HCT116 (cell line): ENCODE measurements around the gene TOPBP1. TPM values are rescaled to one million over a fixed set of nuclear protein-coding genes. Genes with fewer than 3 reads are reported as not detected.

ENCODE experiments used
- ATAC-seq: fragments of 200-7000 bp; cut with Tn5 transposase; 2 replicates; pipeline ENCODE4 v1.9.1; 2020; ENCODE audit warnings: mild to moderate bottlenecking, moderate library complexity
- BruUV-seq: library from RNA; stranded (reverse); fragments of 400-500 nt; replicated peaks from 2 replicates; lab custom pipeline; 2021; lab: Mats Ljungman, UMichigan
- CTCF ChIA-PET: fragments of 300-600 bp; sonication (Branson Sonifier 250); formaldehyde crosslinking; loops from one replicate; lab custom pipeline; 2021; ENCODE audit warnings: antibody characterized with exemption; lab: Charles Lee
- POLR2A ChIA-PET: fragments of 300-600, 350-600 bp; sonication (Branson Sonifier 250); formaldehyde crosslinking; loops from one replicate; lab custom pipeline; 2021; ENCODE audit warnings: antibody characterized with exemption; lab: Charles Lee
- RAD21 ChIA-PET, 2 experiments: fragments of 300-600 bp; sonication (Branson Sonifier 250); formaldehyde crosslinking; loops; one replicate each; lab custom pipeline; 2023; ENCODE audit warnings: low total read pairs in 2 of 2; ENCODE audit not compliant: uncharacterized antibody in 2 of 2, unreplicated experiment in 2 of 2, low non-redundant PET in 1 of 2; lab: Charles Lee
- DNase-seq: peaks from one replicate; pipeline ENCODE4 v3.0.0-alpha.2; 2010; ENCODE audit warnings: low read depth, low spot score
- H2AFZ ChIP-seq: fragments of 200-600 bp; shearing (Covaris generic), sonication (generic); 2 replicates; pipeline ENCODE4 v1.6.1; 2017; ENCODE audit warnings: low read depth, mixed run types, mixed read lengths, antibody characterized with exemption, low read length; ENCODE audit not compliant: poor library complexity, severe bottlenecking
- H3K27ac ChIP-seq: 2 replicates; pipeline ENCODE4 v1.5.1; 2012; ENCODE audit warnings: low read depth, low read length
- H3K27me3 ChIP-seq: fragments of 200-600 bp; sonication (generic); 2 replicates; pipeline ENCODE4 v1.6.1; 2016; ENCODE audit warnings: mixed run types, low read length, mixed read lengths; ENCODE audit not compliant: insufficient read depth
- H3K36me3 ChIP-seq, 2 experiments: fragments of 200-500 bp in 1 of 2; fragments of 200-600 bp in 1 of 2; sonication (Bioruptor generic) in 1 of 2; sonication (generic) in 1 of 2; 2 replicates each; pipeline versions ENCODE4 v1.5.1 to v1.6.1; 2014 to 2016; ENCODE audit warnings: low read length in 2 of 2, inconsistent platforms in 1 of 2, mixed read lengths in 1 of 2, mixed run types in 1 of 2; ENCODE audit not compliant: insufficient read depth in 2 of 2, control insufficient read depth in 1 of 2
- H3K4me1 ChIP-seq, 2 experiments: fragments of 200-600 bp in 1 of 2; sonication (generic) in 1 of 2; 2 replicates each; pipeline versions ENCODE4 v1.5.1 to v1.6.1; 2012 to 2017; ENCODE audit warnings: low read length in 2 of 2, inconsistent platforms in 1 of 2, mild to moderate bottlenecking in 1 of 2, mixed read lengths in 1 of 2, mixed run types in 1 of 2, moderate library complexity in 1 of 2; ENCODE audit not compliant: insufficient read depth in 2 of 2, control insufficient read depth in 1 of 2
- H3K4me2 ChIP-seq: fragments of 200-600 bp; sonication (generic); 2 replicates; pipeline ENCODE4 v1.6.1; 2017; ENCODE audit warnings: mixed run types, low read length, mixed read lengths
- H3K4me3 ChIP-seq, 2 experiments: fragments of 200-600 bp in 1 of 2; sonication (generic) in 1 of 2; replicated peaks in 1 of 2; 2 replicates each; pipeline ENCODE4 v1.5.1; 2011 to 2016; ENCODE audit warnings: low read length in 2 of 2, control low read depth in 1 of 2, low read depth in 1 of 2, mild to moderate bottlenecking in 1 of 2, mixed read lengths in 1 of 2, mixed run types in 1 of 2
- H3K79me2 ChIP-seq: fragments of 200-600 bp; sonication (generic); 2 replicates; pipeline ENCODE4 v1.6.1; 2017; ENCODE audit warnings: mild to moderate bottlenecking, mixed run types, low read length, moderate library complexity, mixed read lengths; ENCODE audit not compliant: insufficient read depth
- H3K9ac ChIP-seq: fragments of 200-600 bp; sonication (generic); 2 replicates; pipeline ENCODE4 v1.6.1; 2016; ENCODE audit warnings: low read length, mixed read lengths
- H3K9me2 ChIP-seq: fragments of 200-600 bp; sonication (generic), shearing (Covaris generic); 2 replicates; pipeline ENCODE4 v1.6.1; 2017; ENCODE audit warnings: mixed run types, mild to moderate bottlenecking, moderate library complexity; ENCODE audit not compliant: insufficient read depth
- H3K9me3 ChIP-seq, 2 experiments: fragments of 200-500 bp in 1 of 2; fragments of 200-600 bp in 1 of 2; sonication (Bioruptor generic) in 1 of 2; sonication (generic) in 1 of 2; 2 replicates each; pipeline ENCODE4 v1.6.1; 2014 to 2017; ENCODE audit warnings: low read length in 2 of 2, mixed read lengths in 2 of 2, inconsistent platforms in 1 of 2, low read depth in 1 of 2, mild to moderate bottlenecking in 1 of 2, mixed run types in 1 of 2, moderate library complexity in 1 of 2; ENCODE audit not compliant: control insufficient read depth in 1 of 2, insufficient read depth in 1 of 2
- H4K20me1 ChIP-seq: fragments of 200-600 bp; sonication (generic), shearing (Covaris generic); 2 replicates; pipeline ENCODE4 v1.6.1; 2017; ENCODE audit warnings: mixed run types, mild to moderate bottlenecking, moderate library complexity; ENCODE audit not compliant: insufficient read depth
- CEBPB ChIP-seq: IDR thresholded peaks from 2 replicates; pipeline ENCODE4 v1.6.1; 2012; ENCODE audit warnings: low read depth
- ELF1 ChIP-seq: IDR thresholded peaks from 2 replicates; pipeline ENCODE4 v1.6.1; 2012; ENCODE audit warnings: low read depth, borderline replicate concordance
- EZH2phosphoT487 ChIP-seq: fragments of 200-600 bp; IDR thresholded peaks from 2 replicates; pipeline ENCODE4 v1.6.1; 2018; ENCODE audit warnings: antibody characterized with exemption, borderline replicate concordance
- FOSL1 ChIP-seq: IDR thresholded peaks from 2 replicates; pipeline ENCODE4 v1.6.1; 2012; ENCODE audit warnings: low read depth
- POLR2A ChIP-seq: IDR thresholded peaks from 2 replicates; pipeline ENCODE4 v1.7.0; 2011; ENCODE audit warnings: borderline replicate concordance; ENCODE audit not compliant: insufficient read depth, insufficient read length; ENCODE audit errors: extremely low read depth
- SIN3A ChIP-seq: IDR thresholded peaks from 2 replicates; pipeline ENCODE4 v1.6.1; 2012; ENCODE audit warnings: low read depth
- SRF ChIP-seq: IDR thresholded peaks from 2 replicates; pipeline ENCODE4 v1.6.1; 2012; ENCODE audit warnings: low read depth
- TCF7L2 ChIP-seq: IDR thresholded peaks from 2 replicates; pipeline ENCODE4 v1.7.0; 2011; ENCODE audit warnings: borderline replicate concordance, inconsistent platforms; ENCODE audit not compliant: insufficient read depth, insufficient read length; ENCODE audit errors: extremely low read depth
- ZFX ChIP-seq: fragments of 450-650 bp; IDR thresholded peaks from 2 replicates; pipeline ENCODE4 v1.6.1; 2017
- ZNF274 ChIP-seq: fragments of 200-500 bp; sonication (Bioruptor generic); IDR thresholded peaks from 2 replicates; pipeline ENCODE4 v1.6.1; 2014; ENCODE audit warnings: mild to moderate bottlenecking, low read depth, low read length, inconsistent platforms
- intact Hi-C: fragments of 100-400 bp; cut with micrococcal nuclease; formaldehyde crosslinking; loops from 2 replicates; pipeline ENCODE4 v1.10.0; 2022
- total RNA-seq: library from RNA; stranded (reverse); gene quantifications from one replicate; pipeline ENCODE4 v1.2.1, GENCODE V29; 2021; ENCODE audit not compliant: unreplicated experiment
- TF ChIP-seq, protein P1 (sequence below): IDR thresholded peaks from 2 replicates; pipeline ENCODE4 v1.6.1; 2012
- TF ChIP-seq, protein P2 (sequence below): IDR thresholded peaks from 2 replicates; pipeline ENCODE4 v1.6.1; 2011; ENCODE audit warnings: mild to moderate bottlenecking, low read length, moderate library complexity; ENCODE audit not compliant: insufficient replicate concordance; ENCODE audit errors: extremely low read depth
- TF ChIP-seq, protein P3 (sequence below): IDR thresholded peaks from 2 replicates; pipeline ENCODE4 v1.6.1; 2012
- TF ChIP-seq, protein P4 (sequence below), 3 experiments: fragments of 200-600 bp in 1 of 3; sonication (generic) in 1 of 3; IDR thresholded peaks in 2 of 3; conservative IDR thresholded peaks in 1 of 3; 2 replicates each; pipeline ENCODE4 v1.5.1; 2012 to 2017; ENCODE audit warnings: low read depth in 2 of 3, low read length in 2 of 3, antibody characterized with exemption in 1 of 3, borderline replicate concordance in 1 of 3, control low read depth in 1 of 3, mild to moderate bottlenecking in 1 of 3, mixed read lengths in 1 of 3, mixed run types in 1 of 3, moderate library complexity in 1 of 3; ENCODE audit not compliant: insufficient read depth in 1 of 3
- TF ChIP-seq, protein P5 (sequence below): IDR thresholded peaks from 2 replicates; pipeline ENCODE4 v1.6.1; 2012; ENCODE audit warnings: low read depth

TOPBP1 gene
- total RNA-seq, 1 experiment from 2014 or later = 42.2 TPM

DNA sequence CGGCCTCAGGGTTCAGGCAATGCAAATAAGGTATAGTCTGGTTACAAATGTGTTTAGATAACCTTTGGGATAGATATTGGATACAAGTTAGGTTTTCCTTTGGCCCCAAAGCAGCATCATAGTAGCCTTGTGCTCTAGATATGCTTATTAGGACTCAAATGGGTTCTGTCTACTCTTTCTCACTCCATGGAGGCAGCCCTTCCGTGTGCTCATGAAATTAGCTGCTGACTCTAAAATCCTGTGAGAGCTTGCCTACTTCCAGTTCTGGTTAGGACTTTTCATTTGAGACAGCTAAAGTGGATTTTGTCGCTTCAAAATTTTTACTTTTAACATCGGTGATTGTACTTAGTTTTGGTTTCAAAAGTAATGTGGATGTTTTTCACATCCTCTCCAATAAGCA lies 86.7 kb downstream of the TOPBP1 start:
- DNase-seq = no peak
- Histone ChIP-seq H3K4me1 (peaks cover 18 to 48% of the 10 kb centered on the region in 2 experiments), H3K36me3 (peaks cover 29 to 38% of the 10 kb centered on the region in 2 experiments), H3K27ac (0 out of 2 replicates have a peak overlapping the region, but pooled peaks have one; percentile 96), H3K79me2 (peaks cover 59% of the 10 kb centered on the region), H3K4me2 (peak overlapping the region; percentile 73), H3K9me3 (no peaks in the 10 kb centered on the region), H3K27me3 (no peaks in the 10 kb centered on the region), H3K9me2 (no peaks in the 10 kb centered on the region)
- ChIA-PET CTCF (no interaction called here), RAD21 (no interaction called here), POLR2A (no interaction called here)
- intact Hi-C loops = loop anchor here (5.0 kb wide), 1 partner anchor 843 kb away; no protein-coding TSS in a partner anchor
- TSS peak; percentile 46 for BruUV-seq
- TF ChIP-seq FOSL1 = no peak
- TF ChIP-seq, protein P1, sequence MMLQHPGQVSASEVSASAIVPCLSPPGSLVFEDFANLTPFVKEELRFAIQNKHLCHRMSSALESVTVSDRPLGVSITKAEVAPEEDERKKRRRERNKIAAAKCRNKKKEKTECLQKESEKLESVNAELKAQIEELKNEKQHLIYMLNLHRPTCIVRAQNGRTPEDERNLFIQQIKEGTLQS = no peak
- no peak for TF ChIP-seq SRF
- no peak for TF ChIP-seq ZFX
- TF ChIP-seq, protein P2, sequence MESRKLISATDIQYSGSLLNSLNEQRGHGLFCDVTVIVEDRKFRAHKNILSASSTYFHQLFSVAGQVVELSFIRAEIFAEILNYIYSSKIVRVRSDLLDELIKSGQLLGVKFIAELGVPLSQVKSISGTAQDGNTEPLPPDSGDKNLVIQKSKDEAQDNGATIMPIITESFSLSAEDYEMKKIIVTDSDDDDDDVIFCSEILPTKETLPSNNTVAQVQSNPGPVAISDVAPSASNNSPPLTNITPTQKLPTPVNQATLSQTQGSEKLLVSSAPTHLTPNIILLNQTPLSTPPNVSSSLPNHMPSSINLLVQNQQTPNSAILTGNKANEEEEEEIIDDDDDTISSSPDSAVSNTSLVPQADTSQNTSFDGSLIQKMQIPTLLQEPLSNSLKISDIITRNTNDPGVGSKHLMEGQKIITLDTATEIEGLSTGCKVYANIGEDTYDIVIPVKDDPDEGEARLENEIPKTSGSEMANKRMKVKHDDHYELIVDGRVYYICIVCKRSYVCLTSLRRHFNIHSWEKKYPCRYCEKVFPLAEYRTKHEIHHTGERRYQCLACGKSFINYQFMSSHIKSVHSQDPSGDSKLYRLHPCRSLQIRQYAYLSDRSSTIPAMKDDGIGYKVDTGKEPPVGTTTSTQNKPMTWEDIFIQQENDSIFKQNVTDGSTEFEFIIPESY = no peak
- TF ChIP-seq SIN3A = no peak
- TF ChIP-seq, protein P3, sequence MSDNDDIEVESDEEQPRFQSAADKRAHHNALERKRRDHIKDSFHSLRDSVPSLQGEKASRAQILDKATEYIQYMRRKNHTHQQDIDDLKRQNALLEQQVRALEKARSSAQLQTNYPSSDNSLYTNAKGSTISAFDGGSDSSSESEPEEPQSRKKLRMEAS = no peak
- TF ChIP-seq ZNF274 = no peak
- TF ChIP-seq EZH2phosphoT487 = no peak
- no peak for TF ChIP-seq TCF7L2
- TF ChIP-seq POLR2A = no peak
- no peak for TF ChIP-seq CEBPB
- TF ChIP-seq, protein P4, sequence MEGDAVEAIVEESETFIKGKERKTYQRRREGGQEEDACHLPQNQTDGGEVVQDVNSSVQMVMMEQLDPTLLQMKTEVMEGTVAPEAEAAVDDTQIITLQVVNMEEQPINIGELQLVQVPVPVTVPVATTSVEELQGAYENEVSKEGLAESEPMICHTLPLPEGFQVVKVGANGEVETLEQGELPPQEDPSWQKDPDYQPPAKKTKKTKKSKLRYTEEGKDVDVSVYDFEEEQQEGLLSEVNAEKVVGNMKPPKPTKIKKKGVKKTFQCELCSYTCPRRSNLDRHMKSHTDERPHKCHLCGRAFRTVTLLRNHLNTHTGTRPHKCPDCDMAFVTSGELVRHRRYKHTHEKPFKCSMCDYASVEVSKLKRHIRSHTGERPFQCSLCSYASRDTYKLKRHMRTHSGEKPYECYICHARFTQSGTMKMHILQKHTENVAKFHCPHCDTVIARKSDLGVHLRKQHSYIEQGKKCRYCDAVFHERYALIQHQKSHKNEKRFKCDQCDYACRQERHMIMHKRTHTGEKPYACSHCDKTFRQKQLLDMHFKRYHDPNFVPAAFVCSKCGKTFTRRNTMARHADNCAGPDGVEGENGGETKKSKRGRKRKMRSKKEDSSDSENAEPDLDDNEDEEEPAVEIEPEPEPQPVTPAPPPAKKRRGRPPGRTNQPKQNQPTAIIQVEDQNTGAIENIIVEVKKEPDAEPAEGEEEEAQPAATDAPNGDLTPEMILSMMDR (IDR thresholded peaks at IDR 0.05 in 2 of 3, conservative IDR thresholded peaks at IDR 0.05 in 1 of 3; ENCODE audit: borderline replicate concordance in 1 of 3, insufficient read depth in 1 of 3, low read depth in 2 of 3, low read length in 2 of 3) = no peak
- TF ChIP-seq ELF1 = no peak
- TF ChIP-seq, protein P5, sequence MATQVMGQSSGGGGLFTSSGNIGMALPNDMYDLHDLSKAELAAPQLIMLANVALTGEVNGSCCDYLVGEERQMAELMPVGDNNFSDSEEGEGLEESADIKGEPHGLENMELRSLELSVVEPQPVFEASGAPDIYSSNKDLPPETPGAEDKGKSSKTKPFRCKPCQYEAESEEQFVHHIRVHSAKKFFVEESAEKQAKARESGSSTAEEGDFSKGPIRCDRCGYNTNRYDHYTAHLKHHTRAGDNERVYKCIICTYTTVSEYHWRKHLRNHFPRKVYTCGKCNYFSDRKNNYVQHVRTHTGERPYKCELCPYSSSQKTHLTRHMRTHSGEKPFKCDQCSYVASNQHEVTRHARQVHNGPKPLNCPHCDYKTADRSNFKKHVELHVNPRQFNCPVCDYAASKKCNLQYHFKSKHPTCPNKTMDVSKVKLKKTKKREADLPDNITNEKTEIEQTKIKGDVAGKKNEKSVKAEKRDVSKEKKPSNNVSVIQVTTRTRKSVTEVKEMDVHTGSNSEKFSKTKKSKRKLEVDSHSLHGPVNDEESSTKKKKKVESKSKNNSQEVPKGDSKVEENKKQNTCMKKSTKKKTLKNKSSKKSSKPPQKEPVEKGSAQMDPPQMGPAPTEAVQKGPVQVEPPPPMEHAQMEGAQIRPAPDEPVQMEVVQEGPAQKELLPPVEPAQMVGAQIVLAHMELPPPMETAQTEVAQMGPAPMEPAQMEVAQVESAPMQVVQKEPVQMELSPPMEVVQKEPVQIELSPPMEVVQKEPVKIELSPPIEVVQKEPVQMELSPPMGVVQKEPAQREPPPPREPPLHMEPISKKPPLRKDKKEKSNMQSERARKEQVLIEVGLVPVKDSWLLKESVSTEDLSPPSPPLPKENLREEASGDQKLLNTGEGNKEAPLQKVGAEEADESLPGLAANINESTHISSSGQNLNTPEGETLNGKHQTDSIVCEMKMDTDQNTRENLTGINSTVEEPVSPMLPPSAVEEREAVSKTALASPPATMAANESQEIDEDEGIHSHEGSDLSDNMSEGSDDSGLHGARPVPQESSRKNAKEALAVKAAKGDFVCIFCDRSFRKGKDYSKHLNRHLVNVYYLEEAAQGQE = no peak
- TF ChIP-seq, all 23 proteins: peak for 0
- ATAC-seq = no peak
- Histone ChIP-seq H4K20me1 (peaks cover 36% of the 10 kb centered on the region; the same call in 1 of the 2 replicates), H2AFZ (no peak overlapping the region), H3K4me3 (peak overlapping the region; percentile 54 to 61), H3K9ac (peak overlapping the region; percentile 90)
